GM23338 (cell line): ENCODE measurements around the gene TPX2. TPM values are rescaled to one million over a fixed set of nuclear protein-coding genes. Genes with fewer than 3 reads are reported as not detected.
A peak's percentile ranks its signal among the peaks of the same experiment; 100 is the strongest.

Source experiments
- ATAC-seq: fragments of 200-7000 bp; cut with Tn5 transposase; 3 replicates; pipeline ENCODE4 v1.9.1; 2020
- DNase-seq: peaks from one replicate; pipeline ENCODE4 v3.0.0-alpha.2; 2015; ENCODE audit warnings: low spot score
- H2AFZ ChIP-seq: fragments of 200-600 bp; sonication (generic); 2 replicates; pipeline ENCODE4 v1.8.0; 2016; ENCODE audit warnings: antibody characterized with exemption, mild to moderate bottlenecking, moderate library complexity
- H3F3A ChIP-seq: fragments of 200-600 bp; sonication (generic); replicated peaks from 2 replicates; pipeline ENCODE4 v1.8.0; 2017; ENCODE audit warnings: antibody characterized with exemption, mixed run types, low read depth
- H3K27ac ChIP-seq: fragments of 200-600 bp; sonication (generic); 2 replicates; pipeline ENCODE4 v1.6.1; 2016; ENCODE audit warnings: low read depth
- H3K27me3 ChIP-seq: fragments of 200-600 bp; sonication (generic); 2 replicates; pipeline ENCODE4 v1.8.0; 2016; ENCODE audit warnings: mild to moderate bottlenecking, mixed run types, moderate library complexity; ENCODE audit not compliant: insufficient read depth
- H3K36me3 ChIP-seq: fragments of 200-600 bp; sonication (generic); 2 replicates; pipeline ENCODE4 v1.8.0; 2016; ENCODE audit warnings: mild to moderate bottlenecking; ENCODE audit not compliant: insufficient read depth
- H3K4me1 ChIP-seq: fragments of 200-600 bp; sonication (generic); 2 replicates; pipeline ENCODE4 v1.8.0; 2016; ENCODE audit warnings: mild to moderate bottlenecking, moderate library complexity; ENCODE audit not compliant: insufficient read depth
- H3K4me2 ChIP-seq: fragments of 200-600 bp; sonication (generic); 2 replicates; pipeline ENCODE4 v1.7.1; 2017; ENCODE audit warnings: mixed run types
- H3K4me3 ChIP-seq: fragments of 200-600 bp; sonication (generic); 2 replicates; pipeline ENCODE4 v1.6.1; 2016; ENCODE audit warnings: mixed run types
- H3K79me2 ChIP-seq: fragments of 200-600 bp; sonication (generic); replicated peaks from 2 replicates; pipeline ENCODE4 v1.8.0; 2017; ENCODE audit warnings: mild to moderate bottlenecking; ENCODE audit not compliant: insufficient read depth
- H3K9me2 ChIP-seq: fragments of 200-600 bp; sonication (generic); 2 replicates; pipeline ENCODE4 v1.8.0; 2017; ENCODE audit not compliant: insufficient read depth
- H4K20me1 ChIP-seq: fragments of 200-600 bp; sonication (generic); replicated peaks from 2 replicates; pipeline ENCODE4 v1.8.0; 2017; ENCODE audit warnings: mild to moderate bottlenecking; ENCODE audit not compliant: insufficient read depth
- H3K27ac Mint-ChIP-seq: 2 replicates; pipeline ENCODE4 v1.8.0; 2020; ENCODE audit warnings: inconsistent platforms, mild to moderate bottlenecking, moderate library complexity, mixed read lengths
- H3K27me3 Mint-ChIP-seq: 3 replicates; pipeline ENCODE4 v1.8.0; 2022; ENCODE audit warnings: low read depth, mild to moderate bottlenecking, moderate library complexity, mixed read lengths, inconsistent platforms; ENCODE audit not compliant: insufficient read depth, poor library complexity
- H3K36me3 Mint-ChIP-seq: 3 replicates; pipeline ENCODE4 v1.8.0; 2021; ENCODE audit warnings: low read depth, mild to moderate bottlenecking, inconsistent platforms, moderate library complexity, mixed read lengths
- H3K4me1 Mint-ChIP-seq: 3 replicates; pipeline ENCODE4 v1.8.0; 2020; ENCODE audit warnings: mild to moderate bottlenecking, inconsistent platforms, mixed read lengths
- H3K4me3 Mint-ChIP-seq: 3 replicates; pipeline ENCODE4 v1.8.0; 2021; ENCODE audit warnings: moderate library complexity, mild to moderate bottlenecking, inconsistent platforms, mixed read lengths
- H3K9me3 Mint-ChIP-seq: 3 replicates; pipeline ENCODE4 v1.8.0; 2020; ENCODE audit warnings: moderate library complexity, mild to moderate bottlenecking, inconsistent platforms, mixed read lengths
- CREB1 ChIP-seq: fragments of 250-450 bp; sonication (Bioruptor Pico); IDR thresholded peaks from 2 replicates; pipeline ENCODE4 v1.5.0; 2020; ENCODE audit warnings: low read depth, mild to moderate bottlenecking, moderate library complexity
- EZH2 ChIP-seq: fragments of 200-600 bp; sonication (generic); IDR thresholded peaks from one replicate; pipeline ENCODE4 v1.8.0; 2017; ENCODE audit warnings: antibody characterized with exemption, mild to moderate bottlenecking, low read depth; ENCODE audit not compliant: unreplicated experiment
- EZH2phosphoT487 ChIP-seq: fragments of 200-600 bp; sonication (generic); IDR thresholded peaks from one replicate; pipeline ENCODE4 v1.8.1; 2018; ENCODE audit warnings: antibody characterized with exemption; ENCODE audit not compliant: unreplicated experiment
- JUNB ChIP-seq: IDR thresholded peaks from one replicate; pipeline ENCODE4 v1.6.1; 2016; ENCODE audit warnings: antibody characterized with exemption; ENCODE audit not compliant: unreplicated experiment
- NANOG ChIP-seq: IDR thresholded peaks from 2 replicates; pipeline ENCODE4 v1.6.1; 2016; ENCODE audit warnings: antibody characterized with exemption, borderline replicate concordance
- ZNF114 ChIP-seq: fragments of 250-450 bp; sonication (Bioruptor Pico); IDR thresholded peaks from 2 replicates; pipeline ENCODE4 v1.5.0; 2020; ENCODE audit warnings: mild to moderate bottlenecking, moderate library complexity
- ZNF331 ChIP-seq: fragments of 250-450 bp; sonication (Bioruptor Pico); IDR thresholded peaks from 2 replicates; pipeline ENCODE4 v1.5.0; 2020; ENCODE audit warnings: low read depth, mild to moderate bottlenecking, moderate library complexity
- polyA plus RNA-seq: library from polyadenylated mRNA; unstranded; fragments of >200 nt; fragmentation: Nextera tagmentation; extraction: Ambion mirVana; gene quantifications from 2 replicates; pipeline ENCODE4 v1.2.1, GENCODE V29; 2016
- total RNA-seq: library from RNA; depleted of rRNA; stranded (reverse); fragments of >200 nt; shearing (Covaris generic); gene quantifications from 2 replicates; pipeline ENCODE4 v1.2.3, GENCODE V29; 2014
- TF ChIP-seq, protein P1 (sequence below): IDR thresholded peaks from 2 replicates; pipeline ENCODE4 v1.6.1; 2016; ENCODE audit warnings: antibody characterized with exemption
- TF ChIP-seq, protein P2 (sequence below): IDR thresholded peaks from one replicate; pipeline ENCODE4 v1.6.1; 2018; ENCODE audit warnings: antibody characterized with exemption; ENCODE audit not compliant: unreplicated experiment
- TF ChIP-seq, protein P3 (sequence below): fragments of 250-450 bp; sonication (Bioruptor Pico); IDR thresholded peaks from 2 replicates; pipeline ENCODE4 v1.5.0; 2020; ENCODE audit warnings: mild to moderate bottlenecking, moderate library complexity

TPX2 gene
- total and polyA plus RNA-seq, 2 experiments from 2014 or later: 101 to 159 TPM

DNA sequence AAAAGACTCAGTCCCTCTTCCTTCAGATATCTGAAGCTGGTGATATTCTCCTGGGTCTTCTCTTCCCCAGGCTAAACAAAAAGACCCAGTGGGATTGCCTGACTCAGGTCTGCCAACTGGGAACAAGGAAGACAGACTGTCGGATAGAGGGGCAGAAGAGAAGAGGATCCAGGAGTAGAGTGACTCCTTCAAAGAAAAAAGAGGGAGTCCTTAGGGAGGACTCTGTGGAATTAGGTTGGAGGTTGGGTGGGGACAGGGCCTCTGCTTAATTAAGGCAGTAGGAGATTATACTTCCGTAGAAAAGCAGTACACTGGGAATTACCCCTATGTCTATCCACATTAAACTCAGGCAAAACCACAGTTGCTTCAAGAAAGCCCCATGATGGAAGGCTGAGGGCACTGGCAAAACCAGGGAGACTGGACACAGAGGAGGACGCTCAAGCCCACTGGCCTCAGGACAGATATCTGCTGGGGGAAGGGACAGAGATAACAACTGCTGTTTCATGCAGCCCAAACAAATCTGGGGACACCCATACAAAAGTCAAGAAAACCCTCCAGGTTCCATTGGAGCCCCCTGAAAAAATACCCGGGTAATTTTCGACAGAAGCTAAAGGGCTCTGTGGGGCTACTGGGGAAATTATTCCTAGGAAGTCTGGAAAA is 22.1 kb upstream of the TPX2 start:
- H4K20me1 ChIP-seq: 0 out of 2 replicates have a peak, but pooled peaks cover 3% of the 10 kb centered on the region
- H3K79me2 ChIP-seq: peaks cover 93% of the 10 kb centered on the region
- no peak for ATAC-seq
- peaks cover 79% of the 10 kb centered on the region for H3K4me1 Mint-ChIP-seq
- peak overlapping the region; percentile 24 for H3K27ac Mint-ChIP-seq
- H3K4me2 ChIP-seq: peak overlapping the region; percentile 30
- H3K9me2 ChIP-seq: no peaks in the 10 kb centered on the region
- H3K36me3 Mint-ChIP-seq: peaks cover 73% of the 10 kb centered on the region
- no peaks in the 10 kb centered on the region for H3K9me3 Mint-ChIP-seq
- TF ChIP-seq, protein P1, sequence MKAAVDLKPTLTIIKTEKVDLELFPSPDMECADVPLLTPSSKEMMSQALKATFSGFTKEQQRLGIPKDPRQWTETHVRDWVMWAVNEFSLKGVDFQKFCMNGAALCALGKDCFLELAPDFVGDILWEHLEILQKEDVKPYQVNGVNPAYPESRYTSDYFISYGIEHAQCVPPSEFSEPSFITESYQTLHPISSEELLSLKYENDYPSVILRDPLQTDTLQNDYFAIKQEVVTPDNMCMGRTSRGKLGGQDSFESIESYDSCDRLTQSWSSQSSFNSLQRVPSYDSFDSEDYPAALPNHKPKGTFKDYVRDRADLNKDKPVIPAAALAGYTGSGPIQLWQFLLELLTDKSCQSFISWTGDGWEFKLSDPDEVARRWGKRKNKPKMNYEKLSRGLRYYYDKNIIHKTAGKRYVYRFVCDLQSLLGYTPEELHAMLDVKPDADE: no peak
- TF ChIP-seq, protein P2, sequence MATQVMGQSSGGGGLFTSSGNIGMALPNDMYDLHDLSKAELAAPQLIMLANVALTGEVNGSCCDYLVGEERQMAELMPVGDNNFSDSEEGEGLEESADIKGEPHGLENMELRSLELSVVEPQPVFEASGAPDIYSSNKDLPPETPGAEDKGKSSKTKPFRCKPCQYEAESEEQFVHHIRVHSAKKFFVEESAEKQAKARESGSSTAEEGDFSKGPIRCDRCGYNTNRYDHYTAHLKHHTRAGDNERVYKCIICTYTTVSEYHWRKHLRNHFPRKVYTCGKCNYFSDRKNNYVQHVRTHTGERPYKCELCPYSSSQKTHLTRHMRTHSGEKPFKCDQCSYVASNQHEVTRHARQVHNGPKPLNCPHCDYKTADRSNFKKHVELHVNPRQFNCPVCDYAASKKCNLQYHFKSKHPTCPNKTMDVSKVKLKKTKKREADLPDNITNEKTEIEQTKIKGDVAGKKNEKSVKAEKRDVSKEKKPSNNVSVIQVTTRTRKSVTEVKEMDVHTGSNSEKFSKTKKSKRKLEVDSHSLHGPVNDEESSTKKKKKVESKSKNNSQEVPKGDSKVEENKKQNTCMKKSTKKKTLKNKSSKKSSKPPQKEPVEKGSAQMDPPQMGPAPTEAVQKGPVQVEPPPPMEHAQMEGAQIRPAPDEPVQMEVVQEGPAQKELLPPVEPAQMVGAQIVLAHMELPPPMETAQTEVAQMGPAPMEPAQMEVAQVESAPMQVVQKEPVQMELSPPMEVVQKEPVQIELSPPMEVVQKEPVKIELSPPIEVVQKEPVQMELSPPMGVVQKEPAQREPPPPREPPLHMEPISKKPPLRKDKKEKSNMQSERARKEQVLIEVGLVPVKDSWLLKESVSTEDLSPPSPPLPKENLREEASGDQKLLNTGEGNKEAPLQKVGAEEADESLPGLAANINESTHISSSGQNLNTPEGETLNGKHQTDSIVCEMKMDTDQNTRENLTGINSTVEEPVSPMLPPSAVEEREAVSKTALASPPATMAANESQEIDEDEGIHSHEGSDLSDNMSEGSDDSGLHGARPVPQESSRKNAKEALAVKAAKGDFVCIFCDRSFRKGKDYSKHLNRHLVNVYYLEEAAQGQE: no peak
- TF ChIP-seq CREB1 (CRISPR knock-in tag): no peak
- no peak for TF ChIP-seq ZNF331 (CRISPR knock-in tag)
- no peak for TF ChIP-seq EZH2phosphoT487
- no peak for TF ChIP-seq JUNB
- TF ChIP-seq EZH2: no peak
- no peak for TF ChIP-seq NANOG
- TF ChIP-seq, protein P3, sequence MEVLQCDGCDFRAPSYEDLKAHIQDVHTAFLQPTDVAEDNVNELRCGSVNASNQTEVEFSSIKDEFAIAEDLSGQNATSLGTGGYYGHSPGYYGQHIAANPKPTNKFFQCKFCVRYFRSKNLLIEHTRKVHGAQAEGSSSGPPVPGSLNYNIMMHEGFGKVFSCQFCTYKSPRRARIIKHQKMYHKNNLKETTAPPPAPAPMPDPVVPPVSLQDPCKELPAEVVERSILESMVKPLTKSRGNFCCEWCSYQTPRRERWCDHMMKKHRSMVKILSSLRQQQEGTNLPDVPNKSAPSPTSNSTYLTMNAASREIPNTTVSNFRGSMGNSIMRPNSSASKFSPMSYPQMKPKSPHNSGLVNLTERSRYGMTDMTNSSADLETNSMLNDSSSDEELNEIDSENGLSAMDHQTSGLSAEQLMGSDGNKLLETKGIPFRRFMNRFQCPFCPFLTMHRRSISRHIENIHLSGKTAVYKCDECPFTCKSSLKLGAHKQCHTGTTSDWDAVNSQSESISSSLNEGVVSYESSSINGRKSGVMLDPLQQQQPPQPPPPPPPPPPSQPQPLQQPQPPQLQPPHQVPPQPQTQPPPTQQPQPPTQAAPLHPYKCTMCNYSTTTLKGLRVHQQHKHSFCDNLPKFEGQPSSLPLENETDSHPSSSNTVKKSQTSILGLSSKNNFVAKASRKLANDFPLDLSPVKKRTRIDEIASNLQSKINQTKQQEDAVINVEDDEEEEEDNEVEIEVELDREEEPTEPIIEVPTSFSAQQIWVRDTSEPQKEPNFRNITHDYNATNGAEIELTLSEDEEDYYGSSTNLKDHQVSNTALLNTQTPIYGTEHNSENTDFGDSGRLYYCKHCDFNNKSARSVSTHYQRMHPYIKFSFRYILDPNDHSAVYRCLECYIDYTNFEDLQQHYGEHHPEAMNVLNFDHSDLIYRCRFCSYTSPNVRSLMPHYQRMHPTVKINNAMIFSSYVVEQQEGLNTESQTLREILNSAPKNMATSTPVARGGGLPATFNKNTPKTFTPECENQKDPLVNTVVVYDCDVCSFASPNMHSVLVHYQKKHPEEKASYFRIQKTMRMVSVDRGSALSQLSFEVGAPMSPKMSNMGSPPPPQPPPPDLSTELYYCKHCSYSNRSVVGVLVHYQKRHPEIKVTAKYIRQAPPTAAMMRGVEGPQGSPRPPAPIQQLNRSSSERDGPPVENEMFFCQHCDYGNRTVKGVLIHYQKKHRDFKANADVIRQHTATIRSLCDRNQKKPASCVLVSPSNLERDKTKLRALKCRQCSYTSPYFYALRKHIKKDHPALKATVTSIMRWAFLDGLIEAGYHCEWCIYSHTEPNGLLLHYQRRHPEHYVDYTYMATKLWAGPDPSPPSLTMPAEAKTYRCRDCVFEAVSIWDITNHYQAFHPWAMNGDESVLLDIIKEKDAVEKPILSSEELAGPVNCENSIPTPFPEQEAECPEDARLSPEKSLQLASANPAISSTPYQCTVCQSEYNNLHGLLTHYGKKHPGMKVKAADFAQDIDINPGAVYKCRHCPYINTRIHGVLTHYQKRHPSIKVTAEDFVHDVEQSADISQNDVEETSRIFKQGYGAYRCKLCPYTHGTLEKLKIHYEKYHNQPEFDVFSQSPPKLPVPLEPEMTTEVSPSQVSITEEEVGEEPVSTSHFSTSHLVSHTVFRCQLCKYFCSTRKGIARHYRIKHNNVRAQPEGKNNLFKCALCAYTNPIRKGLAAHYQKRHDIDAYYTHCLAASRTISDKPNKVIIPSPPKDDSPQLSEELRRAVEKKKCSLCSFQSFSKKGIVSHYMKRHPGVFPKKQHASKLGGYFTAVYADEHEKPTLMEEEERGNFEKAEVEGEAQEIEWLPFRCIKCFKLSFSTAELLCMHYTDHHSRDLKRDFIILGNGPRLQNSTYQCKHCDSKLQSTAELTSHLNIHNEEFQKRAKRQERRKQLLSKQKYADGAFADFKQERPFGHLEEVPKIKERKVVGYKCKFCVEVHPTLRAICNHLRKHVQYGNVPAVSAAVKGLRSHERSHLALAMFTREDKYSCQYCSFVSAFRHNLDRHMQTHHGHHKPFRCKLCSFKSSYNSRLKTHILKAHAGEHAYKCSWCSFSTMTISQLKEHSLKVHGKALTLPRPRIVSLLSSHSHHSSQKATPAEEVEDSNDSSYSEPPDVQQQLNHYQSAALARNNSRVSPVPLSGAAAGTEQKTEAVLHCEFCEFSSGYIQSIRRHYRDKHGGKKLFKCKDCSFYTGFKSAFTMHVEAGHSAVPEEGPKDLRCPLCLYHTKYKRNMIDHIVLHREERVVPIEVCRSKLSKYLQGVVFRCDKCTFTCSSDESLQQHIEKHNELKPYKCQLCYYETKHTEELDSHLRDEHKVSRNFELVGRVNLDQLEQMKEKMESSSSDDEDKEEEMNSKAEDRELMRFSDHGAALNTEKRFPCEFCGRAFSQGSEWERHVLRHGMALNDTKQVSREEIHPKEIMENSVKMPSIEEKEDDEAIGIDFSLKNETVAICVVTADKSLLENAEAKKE (CRISPR knock-in tag): no peak
- TF ChIP-seq ZNF114 (CRISPR knock-in tag): no peak
- H2AFZ ChIP-seq: no peak overlapping the region
- no peak for DNase-seq
- peak overlapping the region; percentile 45 for H3K27ac ChIP-seq
- no peak overlapping the region for H3K4me3 ChIP-seq
- peaks cover 7% of the 10 kb centered on the region; the same call in 1 of the 2 replicates for H3F3A ChIP-seq
- peaks cover 5% of the 10 kb centered on the region for H3K27me3 Mint-ChIP-seq
- H3K4me1 ChIP-seq: peaks cover 85% of the 10 kb centered on the region
- peaks cover 12% of the 10 kb centered on the region; the same call in 1 of the 2 replicates for H3K36me3 ChIP-seq
- H3K27me3 ChIP-seq: no peaks in the 10 kb centered on the region
- H3K4me3 Mint-ChIP-seq: no peak overlapping the region
